Stimulated activated CD4-positive, alpha-beta T cell treated with anti-CD3 and anti-CD28 coated beads, Interleukin-15, amount 100 ng/mL, for 24 hours (primary cell): ENCODE results near the gene TNFRSF14.

Source experiments
- DNase-seq: peaks from one replicate; pipeline ENCODE4 v3.0.0-alpha.2; 2020

TNFRSF14 gene

DNA sequence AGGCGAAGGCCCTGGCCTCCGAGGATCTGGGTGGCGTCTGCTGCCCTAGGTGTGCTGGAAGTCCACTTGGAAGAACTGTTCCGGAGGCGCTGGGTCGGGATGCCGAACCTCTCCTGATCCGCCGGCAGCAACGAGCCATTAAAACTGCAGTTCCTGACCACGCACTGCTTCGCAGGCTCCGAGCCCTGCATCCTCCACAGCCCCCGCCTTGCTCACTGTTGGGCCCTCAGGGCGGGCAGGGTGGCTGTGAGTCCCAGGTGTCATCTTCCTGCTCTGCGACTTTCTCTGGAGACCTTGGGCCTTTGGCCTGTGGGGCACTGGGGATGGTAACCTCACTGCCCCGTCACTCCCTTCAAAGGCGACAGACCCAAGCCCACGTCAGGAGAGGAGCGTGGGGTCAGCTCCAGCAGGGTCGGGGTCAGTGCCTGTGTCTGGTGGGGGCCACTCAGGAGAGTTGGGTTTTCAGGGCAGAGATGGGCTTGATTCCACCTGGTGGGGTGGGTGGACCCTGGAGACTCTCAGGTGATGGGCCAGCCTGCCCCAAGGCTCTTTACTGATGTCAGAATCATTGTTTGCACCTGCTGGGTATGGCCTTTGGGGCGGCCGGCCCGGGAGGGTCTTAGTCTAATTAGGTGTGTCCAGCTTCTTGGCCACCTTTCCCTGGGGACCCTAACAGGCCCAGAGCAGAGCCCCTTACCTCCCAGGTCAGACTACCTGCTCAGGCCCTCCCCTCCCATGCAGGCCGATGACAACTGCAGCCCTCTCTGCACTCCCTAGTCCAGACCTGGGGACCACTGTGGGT, 33.5 kb downstream of the TNFRSF14 start:
- DNase-seq: no peak

GRCh38 chr1:2590233-2591141, 34.3 kb downstream of the TNFRSF14 start:
- no peak for DNase-seq

DNA sequence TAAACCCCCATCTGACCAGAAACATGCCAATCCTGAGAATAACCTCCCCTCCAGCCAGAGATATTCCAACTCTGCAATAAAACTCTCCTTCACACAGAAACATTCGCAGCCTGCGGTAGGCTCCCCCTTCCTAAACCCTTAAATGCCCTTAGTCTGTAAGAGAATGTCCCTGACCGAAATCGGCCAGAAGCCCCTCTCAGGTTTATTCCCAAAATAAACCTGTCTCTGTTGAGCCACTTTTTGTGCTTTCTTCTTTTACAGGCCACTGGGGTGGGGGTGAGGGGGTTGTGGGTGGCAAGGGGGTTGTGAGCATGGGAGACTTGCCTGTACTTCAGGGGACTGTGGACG, 35.0 kb downstream of the TNFRSF14 start:
- DNase-seq: no peak

GRCh38 chr1:2591581-2592261, 35.5 kb downstream of the TNFRSF14 start:
- DNase-seq: no peak

- DNase-seq: no peak
These were observed 36.5 kb downstream of the TNFRSF14 start for GRCh38 chr1:2592672-2593071.

DNA sequence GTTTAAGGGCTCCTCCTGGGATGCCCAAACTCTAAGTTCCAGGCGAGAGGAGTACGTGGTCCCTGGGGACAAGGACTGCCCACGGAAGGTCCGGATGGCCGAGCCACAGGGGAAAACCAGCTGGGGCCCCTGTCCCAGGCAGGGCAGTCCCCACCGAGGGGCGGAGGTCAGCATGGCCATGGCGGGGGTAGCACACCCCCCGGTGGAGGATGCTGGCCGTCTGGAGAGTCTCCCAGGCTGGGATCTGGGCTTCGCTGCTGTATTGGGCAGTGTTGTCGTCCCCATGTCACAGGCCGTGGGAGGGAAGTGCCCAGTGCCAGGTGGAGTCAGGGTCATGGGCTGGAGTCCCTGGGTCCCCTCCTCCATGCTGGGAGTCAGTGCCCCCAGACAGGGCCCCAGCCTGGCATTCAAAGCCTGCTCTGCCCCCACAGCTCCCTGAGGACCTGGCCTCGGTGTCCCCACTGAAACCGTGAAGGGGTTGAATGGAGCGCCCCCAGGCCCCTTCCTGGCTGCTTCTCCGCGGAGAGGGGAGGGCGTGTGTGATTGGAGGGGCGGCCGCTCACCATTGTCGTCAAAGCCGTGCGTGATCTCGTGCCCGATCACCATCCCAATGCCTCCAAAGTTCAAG, 37.2 kb downstream of the TNFRSF14 start:
- no peak for DNase-seq

DNA sequence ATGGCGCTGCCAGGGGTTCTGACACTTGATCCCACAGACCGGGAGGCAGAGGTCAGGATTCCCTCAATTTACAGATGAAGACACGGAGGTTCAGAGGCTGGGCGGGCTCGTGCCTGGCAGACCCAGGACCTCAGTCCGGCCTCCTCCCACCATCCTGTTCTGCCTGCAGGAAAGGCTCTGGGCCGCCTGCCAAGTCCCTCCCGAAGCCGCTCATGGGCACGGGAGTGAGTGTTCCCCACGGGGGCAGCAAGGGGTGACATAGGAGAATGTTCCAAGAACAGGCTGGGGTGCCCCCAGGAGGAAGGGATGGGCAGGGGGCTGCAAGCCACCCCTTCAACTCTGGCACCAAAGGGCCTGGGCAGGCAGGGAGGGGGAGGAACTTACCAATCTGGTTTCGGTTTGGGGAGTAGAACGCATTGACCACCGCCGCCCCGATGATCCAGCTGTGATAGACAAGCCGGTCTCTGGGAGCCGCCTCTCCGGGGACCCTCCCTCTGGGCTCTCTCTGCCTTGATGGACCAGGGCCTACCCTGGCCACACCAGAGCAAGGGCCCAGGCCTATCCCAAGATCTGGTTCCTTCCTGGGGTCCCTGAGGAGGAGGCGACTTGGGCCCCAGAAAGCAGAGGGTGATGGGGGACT, 38.0 kb downstream of the TNFRSF14 start:
- no peak for DNase-seq

DNA sequence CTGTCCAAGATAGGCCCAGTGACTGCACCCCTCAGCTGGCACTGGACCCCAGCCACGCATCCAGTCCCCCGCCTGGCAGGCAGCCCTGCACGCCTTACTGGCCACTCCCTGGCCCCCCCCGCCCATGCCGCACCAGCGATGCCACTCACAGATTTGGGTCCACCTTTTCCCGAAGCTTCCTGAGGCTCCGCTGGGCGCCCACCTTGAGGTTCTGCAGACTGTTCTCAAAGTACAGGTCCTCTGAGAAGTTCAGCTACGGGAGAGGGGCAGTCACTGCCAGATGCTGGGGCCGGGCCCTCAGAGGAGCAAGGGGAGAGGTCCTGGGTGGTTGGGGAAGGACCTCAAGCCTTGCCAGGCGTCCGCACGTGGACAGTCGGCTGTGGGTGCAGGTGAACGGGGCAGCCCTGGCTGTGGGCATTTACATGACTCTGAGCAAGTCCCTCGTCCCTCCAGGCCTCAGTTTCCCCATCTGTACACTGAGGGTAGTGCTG, 38.5 kb downstream of the TNFRSF14 start:
- no peak for DNase-seq

DNA sequence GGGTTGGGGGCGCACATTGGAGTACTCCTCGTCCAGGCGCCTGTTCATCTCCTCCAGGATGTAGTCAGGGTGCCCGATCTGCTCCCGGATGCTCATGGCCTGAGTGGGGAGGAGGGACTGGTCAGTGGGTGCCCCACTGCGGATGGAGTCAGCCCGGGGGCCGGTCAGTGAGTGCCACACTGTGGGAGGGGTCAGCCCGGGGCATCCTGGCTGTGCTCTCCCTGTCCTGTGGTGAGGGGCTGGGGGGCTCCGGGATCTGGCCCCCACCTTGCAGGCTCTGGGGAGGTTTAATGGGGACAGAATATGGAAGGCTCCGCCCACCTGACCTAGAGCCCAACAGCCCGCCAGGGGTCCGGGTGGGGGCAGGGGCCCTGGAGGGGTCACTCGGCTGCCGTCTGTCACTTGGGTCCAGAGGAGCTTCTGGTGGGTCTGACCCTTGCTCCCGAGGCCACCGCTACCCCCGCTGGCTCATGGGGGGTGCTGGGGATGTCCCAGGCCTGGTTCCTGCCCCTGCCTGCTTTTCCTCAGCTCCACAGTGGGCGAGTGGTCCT, 39.2 kb downstream of the TNFRSF14 start:
- DNase-seq: no peak

DNA sequence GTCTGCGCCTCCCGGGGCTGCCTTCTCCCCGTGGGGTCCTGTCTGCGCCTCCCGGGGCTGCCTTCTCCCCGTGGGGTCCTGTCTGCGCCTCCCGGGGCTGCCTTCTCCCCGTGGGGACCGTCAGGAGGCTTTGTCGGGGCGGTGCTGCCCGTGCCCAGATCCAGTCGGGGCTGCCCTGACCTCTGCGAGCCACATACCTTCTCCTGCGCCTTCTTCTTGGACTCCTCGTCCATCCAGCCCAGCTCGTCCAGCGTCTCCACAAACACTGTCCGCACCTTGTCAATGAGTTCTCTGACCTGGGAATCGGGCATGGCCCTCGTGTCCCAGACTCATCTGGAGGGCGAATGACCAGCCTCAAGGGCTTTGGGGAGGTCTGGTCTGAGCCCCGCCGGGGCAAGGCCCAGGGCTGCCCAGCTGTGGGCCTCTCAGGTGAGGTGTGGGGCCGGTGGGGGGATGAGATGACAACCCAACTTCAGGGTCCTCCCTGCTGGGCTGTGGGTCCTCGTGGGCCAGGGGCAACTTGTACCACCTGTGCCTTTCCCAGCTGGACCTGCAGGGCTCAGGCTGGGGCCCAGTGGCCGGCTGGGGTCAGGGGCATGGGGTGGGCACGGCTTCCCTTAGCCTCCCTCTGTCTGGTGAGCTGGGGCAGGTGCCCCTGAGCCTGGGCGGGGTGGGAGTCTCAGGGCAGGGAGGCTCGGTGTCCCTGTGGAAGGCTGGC, 39.8 kb downstream of the TNFRSF14 start:
- DNase-seq: no peak

- no peak for DNase-seq
These were observed 40.6 kb downstream of the TNFRSF14 start for GRCh38 chr1:2596530-2597333.

DNA sequence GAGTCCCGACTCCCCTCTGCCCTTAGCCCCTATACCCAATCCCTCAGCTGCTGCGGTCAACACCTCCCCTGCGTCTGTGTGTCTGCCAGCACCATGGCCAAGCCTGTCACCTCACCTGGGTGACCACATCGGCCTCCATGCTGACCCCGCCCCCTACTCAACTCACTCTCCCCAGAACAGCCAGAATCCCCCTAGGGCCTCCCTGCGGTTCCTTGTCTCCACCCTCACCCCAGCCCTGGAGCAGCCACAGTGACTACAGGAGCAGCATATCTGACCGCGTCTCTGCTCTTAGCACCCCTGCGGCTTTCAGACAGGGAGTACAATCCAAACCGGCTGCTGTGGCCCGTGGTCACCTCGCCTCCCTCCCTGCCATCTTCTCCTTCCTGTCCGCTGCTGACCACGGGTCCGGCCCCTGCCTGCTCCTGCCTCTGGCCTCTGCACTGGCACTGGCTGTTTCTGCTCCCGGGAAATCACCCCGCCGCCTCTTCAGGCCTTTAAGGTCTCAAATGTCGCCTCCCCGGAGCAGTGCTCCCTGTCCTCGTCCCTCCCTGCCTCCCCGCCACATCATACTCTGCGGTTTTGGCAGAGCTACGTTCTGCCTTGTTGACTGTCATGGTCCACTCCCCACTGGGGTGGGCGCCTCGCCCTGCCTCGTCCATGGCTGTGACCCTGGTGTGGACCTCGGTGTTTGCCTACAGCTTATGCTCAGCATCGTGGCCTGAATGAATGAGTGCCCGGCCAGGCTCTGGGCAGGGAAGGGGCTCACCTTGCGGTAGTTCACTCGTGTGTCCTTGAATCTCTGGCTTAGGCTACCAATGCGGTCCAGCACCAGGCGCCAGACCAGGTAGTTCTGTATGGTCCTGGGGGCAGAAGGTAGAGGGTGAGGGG, 41.5 kb downstream of the TNFRSF14 start:
- DNase-seq: no peak

GRCh38 chr1:2598329-2598931, 42.3 kb downstream of the TNFRSF14 start:
- DNase-seq: no peak

- no peak for DNase-seq
These were observed 45.6 kb downstream of the TNFRSF14 start for GRCh38 chr1:2601721-2602303.

- no peak for DNase-seq
These were observed 46.2 kb downstream of the TNFRSF14 start for GRCh38 chr1:2602311-2602835.

GRCh38 chr1:2602866-2603520, 46.8 kb downstream of the TNFRSF14 start:
- DNase-seq: no peak

DNA sequence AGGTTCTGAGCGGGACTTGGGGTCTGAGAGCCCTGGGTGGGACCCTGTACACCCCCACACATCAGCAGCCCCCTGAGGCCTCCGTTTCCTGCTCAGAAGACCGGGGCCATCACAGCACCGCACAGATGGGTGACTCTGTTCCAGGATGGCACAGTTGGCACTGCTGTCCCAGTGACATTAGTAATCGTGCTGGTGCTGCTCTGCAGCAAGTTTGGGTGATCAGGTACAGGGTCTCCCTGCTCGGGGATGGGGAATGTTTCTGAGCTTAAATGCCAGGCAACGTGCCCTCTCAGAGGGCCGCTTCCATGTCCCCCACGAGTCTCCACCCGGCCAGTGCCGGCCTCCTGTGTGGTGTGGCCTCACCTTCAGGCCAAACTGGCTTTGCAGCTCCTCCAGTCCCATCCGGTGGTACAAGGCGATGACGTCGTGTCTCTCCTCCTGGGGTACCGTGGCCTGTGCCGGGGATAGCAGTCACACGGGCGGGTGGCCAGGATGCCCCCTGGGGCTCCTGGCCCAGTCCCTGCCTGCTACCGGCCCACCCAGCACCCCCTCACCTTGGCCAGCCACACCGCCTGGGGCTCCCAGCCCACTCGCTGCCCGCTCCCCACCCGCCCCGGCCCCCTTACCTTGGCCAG, 47.5 kb downstream of the TNFRSF14 start:
- no peak for DNase-seq
